Stimulated activated naive CD8-positive, alpha-beta T cell treated with anti-CD3 and anti-CD28 coated beads, Interleukin-15, amount 100 ng/mL, for 72 hours (primary cell): Measurements from ENCODE around the gene LAMA4.
"Not testable (repeated sequence)": the region's sequence is repeated elsewhere in the genome, so short reads cannot be mapped to it uniquely, and the experiment has no call there.

Experiments
- ATAC-seq: fragments of 150-1000 bp; cut with Tn5 transposase; 2 replicates; pipeline ENCODE4 v1.10.0; 2021; ENCODE audit warnings: mild to moderate bottlenecking, moderate library complexity
- DNase-seq, 2 donors: peaks; one replicate each; pipeline ENCODE4 v3.0.0; 2021 to 2022
- H3K27ac Mint-ChIP-seq, 2 donors: one replicate each; pipeline ENCODE4 v1.8.0; 2022; ENCODE audit warnings: mild to moderate bottlenecking in 2 of 2, mixed read lengths in 2 of 2, moderate library complexity in 2 of 2
- H3K27me3 Mint-ChIP-seq: one replicate; pipeline ENCODE4 v1.8.0; 2022; ENCODE audit warnings: mixed read lengths
- H3K4me1 Mint-ChIP-seq: one replicate; pipeline ENCODE4 v1.8.0; 2022; ENCODE audit warnings: mild to moderate bottlenecking, mixed read lengths
- H3K4me3 Mint-ChIP-seq, 2 donors: one replicate each; pipeline ENCODE4 v1.8.0; 2022; ENCODE audit warnings: mild to moderate bottlenecking in 2 of 2, mixed read lengths in 2 of 2, moderate library complexity in 1 of 2
- H3K9me3 Mint-ChIP-seq, 2 donors: one replicate each; pipeline ENCODE4 v1.8.0; 2022; ENCODE audit warnings: mixed read lengths in 2 of 2

Gene LAMA4

GRCh38 chr6:112214739-112215269 lies 39.6 kb downstream of the LAMA4 start:
- Mint-ChIP-seq H3K27ac (no peak overlapping the region), H3K9me3 (no peaks in the 10 kb centered on the region), H3K27me3 (peaks cover 10% of the 10 kb centered on the region), H3K4me1 (no peaks in the 10 kb centered on the region), H3K4me3 (no peak overlapping the region)
- DNase-seq (no peak), ATAC-seq (no peak)

GRCh38 chr6:112210852-112211251 lies 43.5 kb downstream of the LAMA4 start:
- Mint-ChIP-seq H3K4me1 (no peaks in the 10 kb centered on the region), H3K9me3 (no peaks in the 10 kb centered on the region), H3K27ac (no peak overlapping the region), H3K4me3 (no peak overlapping the region), H3K27me3 (peaks cover 26% of the 10 kb centered on the region)
- DNase-seq (no peak), ATAC-seq (no peak)

GRCh38 chr6:112209131-112209530 lies 45.2 kb downstream of the LAMA4 start:
- Mint-ChIP-seq H3K27me3 (peaks cover 35% of the 10 kb centered on the region), H3K9me3 (no peaks in the 10 kb centered on the region), H3K27ac (no peak overlapping the region), H3K4me1 (no peaks in the 10 kb centered on the region), H3K4me3 (no peak overlapping the region)
- no peak for DNase-seq
- no peak for ATAC-seq

GRCh38 chr6:112207776-112208175 lies 46.6 kb downstream of the LAMA4 start:
- ATAC-seq (no peak), DNase-seq (no peak)
- H3K4me1 Mint-ChIP-seq = no peaks in the 10 kb centered on the region
- H3K27me3 Mint-ChIP-seq = peaks cover 48% of the 10 kb centered on the region
- no peak overlapping the region for H3K4me3 Mint-ChIP-seq
- no peaks in the 10 kb centered on the region for H3K9me3 Mint-ChIP-seq
- no peak overlapping the region for H3K27ac Mint-ChIP-seq

GRCh38 chr6:112207131-112207530 lies 47.2 kb downstream of the LAMA4 start:
- H3K9me3 Mint-ChIP-seq = no peaks in the 10 kb centered on the region
- H3K27me3 Mint-ChIP-seq = peaks cover 53% of the 10 kb centered on the region
- DNase-seq (no peak), ATAC-seq (no peak)
- H3K4me3 Mint-ChIP-seq = no peak overlapping the region
- peak overlapping the region in 1 of 2 donors; percentile 76 for H3K27ac Mint-ChIP-seq
- H3K4me1 Mint-ChIP-seq = no peaks in the 10 kb centered on the region

- Mint-ChIP-seq H3K4me1 (no peaks in the 10 kb centered on the region), H3K27me3 (peaks cover 43% of the 10 kb centered on the region), H3K9me3 (no peaks in the 10 kb centered on the region), H3K27ac (no peak overlapping the region), H3K4me3 (no peak overlapping the region)
- ATAC-seq (no peak), DNase-seq (no peak)
These were observed 48.3 kb downstream of the LAMA4 start for GRCh38 chr6:112206110-112206458.

- Mint-ChIP-seq H3K27me3 (peaks cover 43% of the 10 kb centered on the region), H3K4me1 (no peaks in the 10 kb centered on the region), H3K27ac (no peak overlapping the region), H3K4me3 (no peak overlapping the region), H3K9me3 (no peaks in the 10 kb centered on the region)
- DNase-seq = no peak
- no peak for ATAC-seq
These were observed 48.8 kb downstream of the LAMA4 start for GRCh38 chr6:112205427-112206109.

GRCh38 chr6:112204350-112204706 lies 50.0 kb downstream of the LAMA4 start:
- no peak for ATAC-seq

GRCh38 chr6:112203577-112204349 lies 50.6 kb downstream of the LAMA4 start:
- DNase-seq (no peak), ATAC-seq (no peak)

More at GRCh38 chr6:112204350-112204706, 50.0 kb downstream of the LAMA4 start:
- H3K27me3 Mint-ChIP-seq = peaks cover 43% of the 10 kb centered on the region
- no peak overlapping the region for H3K27ac Mint-ChIP-seq
- H3K4me3 Mint-ChIP-seq = no peak overlapping the region
- no peak for DNase-seq
- H3K4me1 Mint-ChIP-seq = no peaks in the 10 kb centered on the region
- H3K9me3 Mint-ChIP-seq = no peaks in the 10 kb centered on the region

GRCh38 chr6:112202639-112203341 lies 51.6 kb downstream of the LAMA4 start:
- H3K4me1 Mint-ChIP-seq = no peaks in the 10 kb centered on the region
- no peak overlapping the region for H3K4me3 Mint-ChIP-seq
- DNase-seq = no peak
- no peaks in the 10 kb centered on the region for H3K9me3 Mint-ChIP-seq
- H3K27ac Mint-ChIP-seq = no peak overlapping the region
- ATAC-seq = no peak
- H3K27me3 Mint-ChIP-seq = peaks cover 43% of the 10 kb centered on the region

More at GRCh38 chr6:112203577-112204349, 50.6 kb downstream of the LAMA4 start:
- H3K27ac Mint-ChIP-seq = no peak overlapping the region
- peaks cover 43% of the 10 kb centered on the region for H3K27me3 Mint-ChIP-seq
- H3K9me3 Mint-ChIP-seq = no peaks in the 10 kb centered on the region
- no peak overlapping the region for H3K4me3 Mint-ChIP-seq
- no peaks in the 10 kb centered on the region for H3K4me1 Mint-ChIP-seq

- not testable (repeated sequence) for H3K4me1 Mint-ChIP-seq, ATAC-seq, H3K4me3 Mint-ChIP-seq, H3K27ac Mint-ChIP-seq, DNase-seq, H3K9me3 Mint-ChIP-seq
- H3K27me3 Mint-ChIP-seq = peaks cover 30% of the 10 kb centered on the region
These were observed 54.0 kb downstream of the LAMA4 start for GRCh38 chr6:112200185-112200914.

GRCh38 chr6:112199001-112199403 lies 55.4 kb downstream of the LAMA4 start:
- peaks cover 30% of the 10 kb centered on the region for H3K27me3 Mint-ChIP-seq
- DNase-seq (no peak), ATAC-seq (no peak)
- no peaks in the 10 kb centered on the region for H3K9me3 Mint-ChIP-seq
- H3K4me1 Mint-ChIP-seq = no peaks in the 10 kb centered on the region
- no peak overlapping the region for H3K4me3 Mint-ChIP-seq
- H3K27ac Mint-ChIP-seq = no peak overlapping the region

GRCh38 chr6:112198582-112198981 lies 55.8 kb downstream of the LAMA4 start:
- ATAC-seq = no peak
- Mint-ChIP-seq H3K9me3 (no peaks in the 10 kb centered on the region), H3K4me1 (no peaks in the 10 kb centered on the region), H3K27ac (no peak overlapping the region), H3K27me3 (peaks cover 25% of the 10 kb centered on the region), H3K4me3 (no peak overlapping the region)
- no peak for DNase-seq

- H3K4me1 Mint-ChIP-seq = no peaks in the 10 kb centered on the region
- no peaks in the 10 kb centered on the region for H3K9me3 Mint-ChIP-seq
- H3K27ac Mint-ChIP-seq = no peak overlapping the region
- ATAC-seq (no peak), DNase-seq (no peak)
- H3K27me3 Mint-ChIP-seq = peaks cover 22% of the 10 kb centered on the region
- H3K4me3 Mint-ChIP-seq = no peak overlapping the region
These were observed 56.7 kb downstream of the LAMA4 start for GRCh38 chr6:112197636-112198035.

GRCh38 chr6:112196306-112196705 lies 58.1 kb downstream of the LAMA4 start:
- Mint-ChIP-seq H3K9me3 (no peaks in the 10 kb centered on the region), H3K4me1 (no peaks in the 10 kb centered on the region), H3K27me3 (peaks cover 19% of the 10 kb centered on the region), H3K27ac (no peak overlapping the region), H3K4me3 (no peak overlapping the region)
- DNase-seq = no peak
- no peak for ATAC-seq
